Neural cell (in vitro differentiated cells): ENCODE results near the gene IL15RA. TPM values are rescaled to one million over a fixed set of nuclear protein-coding genes. Genes with fewer than 3 reads are reported as not detected.

ENCODE experiments used
- H2AFZ ChIP-seq: fragments of 200-600, 300-800 bp; sonication (generic), shearing (Covaris generic); 2 replicates; pipeline ENCODE4 v1.6.0; 2014; ENCODE audit warnings: low read depth, mild to moderate bottlenecking, antibody characterized with exemption, low read length, moderate library complexity
- H3F3A ChIP-seq: fragments of 200-600 bp; shearing (Covaris generic); 2 replicates; pipeline ENCODE4 v1.6.1; 2016; ENCODE audit warnings: mild to moderate bottlenecking, moderate library complexity, mixed read lengths, antibody characterized with exemption, low read length; ENCODE audit not compliant: insufficient read depth, poor library complexity, severe bottlenecking
- H3K27ac ChIP-seq: fragments of 200-600, 300-800 bp; sonication (generic), shearing (Covaris generic); 2 replicates; pipeline ENCODE4 v1.5.1; 2014; ENCODE audit warnings: mild to moderate bottlenecking, low read length, moderate library complexity
- H3K27me3 ChIP-seq: fragments of 300-800, 200-600 bp; sonication (generic), shearing (Covaris generic); 2 replicates; pipeline ENCODE4 v1.6.0; 2014; ENCODE audit warnings: mild to moderate bottlenecking, low read depth, low read length, moderate library complexity; ENCODE audit not compliant: insufficient read depth
- H3K36me3 ChIP-seq: fragments of 300-800, 200-600 bp; sonication (generic), shearing (Covaris generic); 2 replicates; pipeline ENCODE4 v1.5.1; 2014; ENCODE audit warnings: mild to moderate bottlenecking, antibody characterized with exemption, low read length, moderate library complexity; ENCODE audit not compliant: insufficient read depth
- H3K4me2 ChIP-seq: fragments of 300-800, 200-600 bp; sonication (generic), shearing (Covaris generic); 2 replicates; pipeline ENCODE4 v1.6.0; 2014; ENCODE audit warnings: mild to moderate bottlenecking, low read length
- H3K4me3 ChIP-seq: fragments of 300-800, 200-600 bp; sonication (generic), shearing (Covaris generic); 2 replicates; pipeline ENCODE4 v1.5.1; 2014; ENCODE audit warnings: mild to moderate bottlenecking, low read length, moderate library complexity
- H3K79me2 ChIP-seq: fragments of 200-600 bp; shearing (Covaris generic); replicated peaks from 2 replicates; pipeline ENCODE4 v1.6.0; 2014; ENCODE audit warnings: mild to moderate bottlenecking, low read length, moderate library complexity; ENCODE audit not compliant: insufficient read depth
- H3K9ac ChIP-seq: fragments of 300-800, 200-600 bp; sonication (generic), shearing (Covaris generic); 2 replicates; pipeline ENCODE4 v1.6.1; 2016; ENCODE audit warnings: mild to moderate bottlenecking, low read length, mixed read lengths
- H3K9me2 ChIP-seq: fragments of 200-600 bp; shearing (Covaris generic); 2 replicates; pipeline ENCODE4 v1.6.1; 2016; ENCODE audit warnings: mild to moderate bottlenecking, low read length, mixed read lengths; ENCODE audit not compliant: insufficient read depth
- H3K9me3 ChIP-seq: fragments of 200-600, 300-800 bp; sonication (generic), shearing (Covaris generic); 2 replicates; pipeline ENCODE4 v1.6.1; 2016; ENCODE audit warnings: mild to moderate bottlenecking, mixed run types, low read length, moderate library complexity, mixed read lengths
- H4K20me1 ChIP-seq: fragments of 200-600 bp; shearing (Covaris generic); 2 replicates; pipeline ENCODE4 v1.6.1; 2016; ENCODE audit warnings: mild to moderate bottlenecking, mixed run types; ENCODE audit not compliant: insufficient read depth
- CTCF ChIP-seq: fragments of 450-650 bp; IDR thresholded peaks from 2 replicates; pipeline ENCODE4 v1.5.1; 2014; ENCODE audit warnings: antibody characterized with exemption, mild to moderate bottlenecking, moderate library complexity; ENCODE audit not compliant: poor library complexity, severe bottlenecking
- EP300 ChIP-seq: fragments of 450-650 bp; conservative IDR thresholded peaks from 2 replicates; pipeline ENCODE4 v1.6.1; 2014; ENCODE audit warnings: antibody characterized with exemption, mild to moderate bottlenecking, moderate library complexity; ENCODE audit not compliant: poor library complexity, severe bottlenecking
- EZH2 ChIP-seq: fragments of 200-600, 300-800 bp; shearing (Covaris generic), sonication (generic); IDR thresholded peaks from 2 replicates; pipeline ENCODE4 v1.6.1; 2014; ENCODE audit warnings: antibody characterized with exemption, low read length, borderline replicate concordance, mild to moderate bottlenecking; ENCODE audit not compliant: insufficient read depth, poor library complexity, severe bottlenecking
- MXI1 ChIP-seq: fragments of 450-650 bp; conservative IDR thresholded peaks from 2 replicates; pipeline ENCODE4 v1.6.1; 2014; ENCODE audit warnings: antibody characterized with exemption, mild to moderate bottlenecking; ENCODE audit not compliant: poor library complexity, severe bottlenecking
- RAD21 ChIP-seq: fragments of 450-650 bp; conservative IDR thresholded peaks from 2 replicates; pipeline ENCODE4 v1.6.1; 2014; ENCODE audit warnings: antibody characterized with exemption, mild to moderate bottlenecking, moderate library complexity
- REST ChIP-seq: IDR thresholded peaks from 2 replicates; pipeline ENCODE4 v1.6.1; 2012; ENCODE audit warnings: borderline replicate concordance
- SMC3 ChIP-seq: fragments of 450-650 bp; conservative IDR thresholded peaks from 2 replicates; pipeline ENCODE4 v1.6.1; 2014; ENCODE audit warnings: antibody characterized with exemption, mild to moderate bottlenecking, moderate library complexity; ENCODE audit not compliant: poor library complexity
- TAF1 ChIP-seq: IDR thresholded peaks from 2 replicates; pipeline ENCODE4 v1.6.1; 2012; ENCODE audit warnings: low read depth
- polyA plus RNA-seq: library from polyadenylated mRNA; depleted of rRNA; stranded (reverse); fragments of >200 nt; gene quantifications from 2 replicates; pipeline ENCODE4 v1.2.3, GENCODE V29; 2014

The IL15RA gene
- polyA plus RNA-seq, 1 donor from 2014 or later, result not detected

GRCh38 chr10:5949009-5949759, 28.2 kb downstream of the IL15RA start:
- Histone ChIP-seq H4K20me1 (no peaks in the 10 kb centered on the region), H3K79me2 (no peaks in the 10 kb centered on the region), H3K36me3 (no peaks in the 10 kb centered on the region), H3K27me3 (no peaks in the 10 kb centered on the region), H3K4me2 (no peak overlapping the region), H3K27ac (no peak overlapping the region), H2AFZ (no peak overlapping the region), H3F3A (no peaks in the 10 kb centered on the region), H3K4me3 (no peak overlapping the region), H3K9ac (no peak overlapping the region), H3K9me2 (no peaks in the 10 kb centered on the region), H3K9me3 (no peaks in the 10 kb centered on the region)
- no peak for TF ChIP-seq MXI1
- no peak for TF ChIP-seq EP300
- TF ChIP-seq SMC3, result peak; percentile 60
- peak; percentile 53 for TF ChIP-seq RAD21
- peak; percentile 55 for TF ChIP-seq CTCF

GRCh38 chr10:5948208-5948585, 29.1 kb downstream of the IL15RA start:
- no peaks in the 10 kb centered on the region for H4K20me1 ChIP-seq
- no peak overlapping the region for H3K9ac ChIP-seq
- no peaks in the 10 kb centered on the region for H3K9me2 ChIP-seq
- H3K27ac ChIP-seq, result no peak overlapping the region
- H2AFZ ChIP-seq, result no peak overlapping the region
- H3K79me2 ChIP-seq, result no peaks in the 10 kb centered on the region
- no peaks in the 10 kb centered on the region for H3K36me3 ChIP-seq
- no peaks in the 10 kb centered on the region for H3F3A ChIP-seq
- TF ChIP-seq EZH2 (no peak), SMC3 (no peak), RAD21 (no peak), TAF1 (no peak), CTCF (no peak), REST (no peak)
- no peak overlapping the region for H3K4me2 ChIP-seq
- H3K27me3 ChIP-seq, result no peaks in the 10 kb centered on the region
- H3K9me3 ChIP-seq, result no peaks in the 10 kb centered on the region
- H3K4me3 ChIP-seq, result no peak overlapping the region
